ENCODE measurements around the gene SAMD5.
A peak's percentile ranks its signal among the peaks of the same experiment; 100 is the strongest.

The SAMD5 gene

DNA sequence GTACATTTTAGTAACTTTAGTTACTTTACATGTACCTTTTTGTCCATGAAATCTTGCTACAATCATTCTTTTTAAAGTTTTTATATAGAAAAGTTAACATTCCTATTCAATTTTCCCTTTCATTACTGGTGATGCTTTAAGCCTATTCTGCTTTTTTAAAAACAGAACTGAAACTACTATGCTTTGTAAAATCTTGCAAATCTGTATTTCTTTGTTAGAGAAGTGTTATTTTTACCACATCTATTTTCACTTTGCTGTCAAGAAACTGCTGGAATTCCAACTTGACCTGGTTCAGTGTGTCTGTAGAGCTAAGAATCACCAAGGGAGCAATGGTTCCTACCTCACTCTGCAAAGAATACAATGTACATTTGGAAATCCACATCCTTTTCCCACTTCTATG, 21.8 kb upstream of the SAMD5 start:
- no peak for TF ChIP-seq ZFX (IDR thresholded peaks at IDR 0.05; ENCODE audit: borderline replicate concordance)
- TF ChIP-seq, protein P1, sequence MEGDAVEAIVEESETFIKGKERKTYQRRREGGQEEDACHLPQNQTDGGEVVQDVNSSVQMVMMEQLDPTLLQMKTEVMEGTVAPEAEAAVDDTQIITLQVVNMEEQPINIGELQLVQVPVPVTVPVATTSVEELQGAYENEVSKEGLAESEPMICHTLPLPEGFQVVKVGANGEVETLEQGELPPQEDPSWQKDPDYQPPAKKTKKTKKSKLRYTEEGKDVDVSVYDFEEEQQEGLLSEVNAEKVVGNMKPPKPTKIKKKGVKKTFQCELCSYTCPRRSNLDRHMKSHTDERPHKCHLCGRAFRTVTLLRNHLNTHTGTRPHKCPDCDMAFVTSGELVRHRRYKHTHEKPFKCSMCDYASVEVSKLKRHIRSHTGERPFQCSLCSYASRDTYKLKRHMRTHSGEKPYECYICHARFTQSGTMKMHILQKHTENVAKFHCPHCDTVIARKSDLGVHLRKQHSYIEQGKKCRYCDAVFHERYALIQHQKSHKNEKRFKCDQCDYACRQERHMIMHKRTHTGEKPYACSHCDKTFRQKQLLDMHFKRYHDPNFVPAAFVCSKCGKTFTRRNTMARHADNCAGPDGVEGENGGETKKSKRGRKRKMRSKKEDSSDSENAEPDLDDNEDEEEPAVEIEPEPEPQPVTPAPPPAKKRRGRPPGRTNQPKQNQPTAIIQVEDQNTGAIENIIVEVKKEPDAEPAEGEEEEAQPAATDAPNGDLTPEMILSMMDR (IDR thresholded peaks at IDR 0.05), result no peak
- H3K27ac ChIP-seq, result no peak overlapping the region

DNA sequence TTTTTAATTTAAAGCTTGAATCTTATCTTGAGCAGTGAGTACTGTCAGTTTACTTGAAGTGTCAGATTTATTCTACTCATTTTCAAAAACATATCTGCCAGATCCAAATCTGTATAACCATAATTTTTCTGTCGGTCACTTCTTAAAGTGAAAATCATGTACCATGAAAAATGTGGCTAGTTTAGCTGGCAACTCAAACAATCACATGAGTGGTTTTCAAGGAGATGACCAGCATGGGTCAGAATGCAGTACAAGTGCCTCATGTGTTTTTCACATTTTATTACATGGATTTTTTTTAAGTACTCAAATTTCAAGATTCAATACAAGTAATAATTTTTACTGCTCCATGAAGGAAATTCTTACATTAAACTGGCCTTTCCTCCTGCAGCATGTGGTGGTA, 11.0 kb upstream of the SAMD5 start:
- TF ChIP-seq, protein P1 (IDR thresholded peaks at IDR 0.05), result no peak
- TF ChIP-seq ZFX (IDR thresholded peaks at IDR 0.05; ENCODE audit: borderline replicate concordance), result no peak
- no peak overlapping the region for H3K27ac ChIP-seq

DNA sequence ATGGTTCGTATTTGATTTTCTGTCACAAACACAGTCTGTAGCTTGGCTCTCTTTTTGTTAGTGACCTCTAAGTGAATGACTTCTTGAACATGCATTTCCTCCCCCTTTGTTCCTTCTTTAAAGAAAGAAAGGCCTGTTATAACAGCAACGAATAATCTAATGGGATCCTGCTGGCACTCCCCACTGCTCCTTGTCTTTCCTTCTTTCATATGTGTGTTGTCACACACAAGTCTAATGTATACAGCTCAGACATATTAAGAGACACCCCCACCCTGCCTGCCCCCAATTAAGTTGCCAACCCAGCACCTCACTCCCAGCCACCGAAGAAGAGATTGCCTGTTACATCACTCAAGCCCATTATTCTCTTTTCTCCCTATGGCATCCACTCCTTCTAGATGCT, 4.9 kb upstream of the SAMD5 start:
- H3K27ac ChIP-seq, result no peak overlapping the region

DNA sequence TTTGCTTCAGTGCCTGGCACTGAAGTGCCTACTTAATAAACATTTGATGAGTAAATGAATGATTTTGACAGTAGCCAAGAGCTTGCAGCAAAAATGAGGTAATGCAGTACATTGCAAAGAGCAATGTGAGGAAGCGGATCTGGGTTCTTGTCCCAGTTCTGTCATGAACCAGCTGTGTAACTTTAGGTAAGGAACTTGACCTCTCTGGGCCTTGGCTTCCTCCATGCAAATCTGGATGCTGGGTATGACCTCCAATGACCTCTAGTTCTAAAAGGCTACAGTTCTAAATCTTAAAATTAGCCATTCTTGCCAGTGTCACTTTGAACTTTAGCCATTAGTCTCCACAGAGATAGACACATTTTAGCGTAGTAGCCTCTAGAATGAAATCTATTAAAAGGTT, 3.6 kb upstream of the SAMD5 start:
- TF ChIP-seq, protein P1 (IDR thresholded peaks at IDR 0.05), result no peak
- TF ChIP-seq ZFX (IDR thresholded peaks at IDR 0.05; ENCODE audit: borderline replicate concordance), result no peak

More for the DNA sequence above, 4.9 kb upstream of the SAMD5 start:
- no peak for TF ChIP-seq ZFX (IDR thresholded peaks at IDR 0.05; ENCODE audit: borderline replicate concordance)
- TF ChIP-seq, protein P1 (IDR thresholded peaks at IDR 0.05), result no peak

GRCh38 chr6:147506704-147507114, 1.8 kb upstream of the SAMD5 start:
- H3K27ac ChIP-seq, result no peak overlapping the region
- TF ChIP-seq, protein P1 (IDR thresholded peaks at IDR 0.05), result peak; percentile 92
- no peak for TF ChIP-seq ZFX (IDR thresholded peaks at IDR 0.05; ENCODE audit: borderline replicate concordance)

More for the DNA sequence above, 3.6 kb upstream of the SAMD5 start:
- H3K27ac ChIP-seq, result no peak overlapping the region

DNA sequence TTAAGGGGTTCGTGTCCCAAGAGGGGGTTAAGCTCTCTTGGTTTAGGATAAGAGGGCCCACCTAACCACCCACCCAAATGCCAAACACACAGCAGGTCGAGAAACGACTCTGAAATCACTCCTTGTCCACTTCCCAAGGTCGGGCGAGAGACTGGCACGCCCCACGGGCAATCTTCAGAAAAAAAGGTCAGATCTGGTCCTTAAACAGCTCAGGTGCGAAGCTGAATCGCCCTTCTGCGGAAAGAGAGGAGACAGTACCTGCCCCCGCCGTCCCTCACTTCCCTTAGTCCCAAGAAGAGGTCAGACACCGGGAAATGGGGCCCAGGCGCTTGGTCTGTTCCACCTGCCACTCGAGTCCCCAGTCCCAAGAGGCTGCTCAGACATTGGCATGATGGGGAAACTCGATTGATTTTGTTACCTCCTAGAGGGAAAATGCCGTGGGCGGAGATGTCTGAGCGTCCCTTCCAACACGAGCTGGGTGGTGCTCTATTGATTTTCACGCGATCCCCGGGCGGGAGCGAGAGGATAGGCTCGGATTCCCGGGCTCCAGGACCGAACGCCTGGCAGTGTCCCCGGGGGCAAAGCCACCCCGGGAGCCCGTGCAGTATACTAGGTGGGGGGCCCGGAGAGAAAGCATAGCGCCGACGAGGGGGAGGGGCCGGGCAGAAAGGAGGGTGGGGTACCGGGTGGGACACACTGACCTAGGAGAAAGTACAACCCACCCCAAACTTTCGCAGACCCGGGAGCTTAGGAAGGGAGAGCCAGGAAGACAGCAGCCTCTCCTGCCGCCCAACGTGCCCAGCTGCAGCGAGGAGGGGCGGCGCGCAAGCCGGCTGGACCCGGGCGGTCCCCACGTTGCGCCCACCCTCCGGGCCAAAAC, 1.1 kb upstream of the SAMD5 start:
- H3K27ac ChIP-seq, result no peak overlapping the region
- no peak for TF ChIP-seq ZFX (IDR thresholded peaks at IDR 0.05; ENCODE audit: borderline replicate concordance)

DNA sequence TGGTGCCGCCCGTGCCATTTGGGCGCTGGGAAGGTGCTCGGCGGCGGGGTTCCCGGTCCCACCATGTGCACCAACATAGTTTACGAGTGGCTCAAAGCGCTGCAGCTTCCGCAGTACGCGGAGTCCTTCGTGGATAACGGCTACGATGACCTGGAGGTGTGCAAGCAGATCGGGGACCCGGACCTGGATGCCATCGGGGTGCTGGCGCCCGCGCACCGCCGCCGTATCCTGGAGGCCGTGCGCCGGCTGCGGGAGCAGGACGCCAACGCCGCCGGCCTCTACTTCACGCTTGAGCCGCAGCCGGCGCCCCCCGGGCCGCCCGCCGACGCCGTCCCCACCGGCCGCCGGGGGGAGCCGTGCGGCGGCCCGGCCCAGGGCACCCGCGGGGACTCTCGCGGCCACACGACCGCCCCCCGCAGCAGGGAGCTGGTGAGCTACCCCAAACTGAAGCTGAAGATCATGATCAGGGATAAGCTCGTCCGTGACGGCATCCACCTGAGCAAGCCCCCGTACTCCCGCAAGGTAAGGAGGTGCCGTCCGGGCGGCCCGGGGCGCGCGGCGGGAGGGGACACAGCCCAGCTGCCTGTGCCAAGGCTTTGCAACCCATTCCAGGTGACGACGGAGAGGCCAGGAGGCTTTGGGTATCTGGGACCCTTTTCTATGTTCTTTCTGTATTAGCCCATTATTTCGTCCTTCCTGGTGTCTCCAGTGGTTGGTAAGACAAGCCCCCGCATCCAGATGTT, 547 bp downstream of the SAMD5 start:
- no peak for TF ChIP-seq ZFX (IDR thresholded peaks at IDR 0.05; ENCODE audit: borderline replicate concordance)
- TF ChIP-seq, protein P1 (IDR thresholded peaks at IDR 0.05), result peak; percentile 55
- no peak overlapping the region for H3K27ac ChIP-seq
